Hematopoietic multipotent progenitor cell treated with erythropoietin and hydrocortisone succinate and interleukin-3 and kit ligand, for 4 days (in vitro differentiated cells): ENCODE results near the gene LITAFD.
"Not testable (repeated sequence)": the region's sequence is repeated elsewhere in the genome, so short reads cannot be mapped to it uniquely, and the experiment has no call there.

ENCODE experiments used
- DNase-seq: peaks from one replicate; pipeline ENCODE4 v3.0.0-alpha.2; 2015

LITAFD gene

GRCh38 chr16:8882041-8882617 lies at the start of gene LITAFD:
LITAFD (plus strand) TSS chr16:8882351; CDS start chr16:8884356, 2,005 bp downstream.
- no peak for DNase-seq

DNA sequence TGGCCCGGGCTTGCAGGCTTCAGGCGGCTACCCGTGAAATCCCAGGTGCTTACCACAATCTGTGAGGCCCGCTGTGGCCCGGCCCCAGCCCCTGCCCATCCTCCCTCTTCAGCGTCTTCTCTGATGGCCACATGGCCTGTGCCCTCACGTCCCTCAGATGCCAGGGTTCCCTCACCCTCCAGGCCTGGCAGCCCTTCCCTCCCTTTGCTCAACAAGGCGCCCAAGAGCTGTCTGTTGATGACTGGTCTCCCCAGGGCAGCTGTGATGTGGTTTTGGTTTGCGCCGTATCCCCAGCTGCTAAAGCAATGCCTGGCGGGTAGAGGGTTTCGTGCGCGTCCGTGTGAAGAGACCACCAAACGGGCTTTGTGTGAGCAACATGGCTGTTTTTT lies 49.4 kb upstream of the LITAFD start:
- no peak for DNase-seq

- DNase-seq: not testable (repeated sequence)
These were observed 45.4 kb upstream of the LITAFD start for GRCh38 chr16:8836797-8837196.

DNA sequence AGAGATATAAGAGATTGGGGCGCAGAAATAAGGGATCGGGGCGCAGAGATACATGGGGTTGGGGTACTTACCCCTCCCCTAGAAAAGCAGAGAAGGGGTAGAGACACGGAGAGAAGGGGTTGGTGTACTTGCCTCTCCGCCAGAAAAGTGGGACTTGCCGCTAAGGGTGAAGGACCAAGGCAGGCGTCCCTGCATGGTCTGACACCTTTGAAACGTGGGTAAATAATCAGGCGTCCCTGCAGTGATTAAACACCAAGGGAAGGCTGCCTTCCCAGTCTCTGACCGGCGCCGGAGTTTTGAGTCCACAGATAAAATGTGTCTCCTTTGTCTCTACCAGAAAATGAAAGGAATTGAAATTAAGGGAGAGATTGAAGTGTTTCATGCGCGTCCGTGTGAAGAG lies 44.6 kb upstream of the LITAFD start:
- DNase-seq: not testable (repeated sequence)

DNA sequence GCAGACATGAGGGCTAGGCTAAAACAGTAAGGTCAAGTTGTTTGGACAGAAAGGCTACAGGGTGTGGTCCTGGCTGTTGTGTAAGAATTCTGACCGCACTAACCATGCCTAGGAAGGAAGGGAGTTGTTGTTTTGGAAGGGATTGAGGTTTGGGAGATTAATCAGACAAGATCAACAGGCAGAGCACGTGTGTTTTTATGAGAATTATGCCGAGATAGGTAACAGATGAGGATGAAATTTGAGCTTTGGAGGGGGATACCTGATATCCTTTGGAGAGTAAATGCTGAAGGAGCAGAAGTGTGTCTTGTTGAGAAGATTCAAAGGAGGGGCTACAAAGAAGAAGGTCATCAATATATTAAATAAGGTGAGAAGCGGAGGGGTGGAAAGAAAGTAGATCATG lies 40.1 kb upstream of the LITAFD start:
- DNase-seq: not testable (repeated sequence)

GRCh38 chr16:8843296-8843695 lies 38.9 kb upstream of the LITAFD start:
- not testable (repeated sequence) for DNase-seq

- no peak for DNase-seq
These were observed 36.4 kb upstream of the LITAFD start for GRCh38 chr16:8845699-8846298.

GRCh38 chr16:8846401-8846932 lies 35.7 kb upstream of the LITAFD start:
- DNase-seq: no peak

DNA sequence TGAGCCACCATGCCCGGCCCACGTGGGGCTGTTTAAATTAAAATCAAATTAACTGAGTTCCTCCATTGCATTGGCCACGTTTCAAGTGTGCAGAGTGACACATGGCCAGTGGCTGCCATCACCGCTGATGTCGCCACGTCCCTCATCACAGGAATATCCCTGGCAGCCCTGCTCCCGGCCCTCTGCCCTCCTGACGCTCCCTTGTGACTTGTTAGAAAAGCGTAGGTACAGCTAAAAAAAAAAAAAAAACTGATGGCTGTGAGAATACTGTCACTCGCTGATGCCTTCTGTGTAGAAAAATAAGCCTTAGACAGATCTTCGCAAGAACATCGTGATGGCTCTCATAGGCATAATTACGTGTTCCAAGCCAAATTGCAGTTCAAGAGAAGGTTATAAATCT lies 35.0 kb upstream of the LITAFD start:
- no peak for DNase-seq

GRCh38 chr16:8847623-8848022 lies 34.5 kb upstream of the LITAFD start:
- DNase-seq: no peak

GRCh38 chr16:8848231-8848938 lies 33.8 kb upstream of the LITAFD start:
- DNase-seq: no peak

GRCh38 chr16:8848939-8849391 lies 33.2 kb upstream of the LITAFD start:
- DNase-seq: no peak

DNA sequence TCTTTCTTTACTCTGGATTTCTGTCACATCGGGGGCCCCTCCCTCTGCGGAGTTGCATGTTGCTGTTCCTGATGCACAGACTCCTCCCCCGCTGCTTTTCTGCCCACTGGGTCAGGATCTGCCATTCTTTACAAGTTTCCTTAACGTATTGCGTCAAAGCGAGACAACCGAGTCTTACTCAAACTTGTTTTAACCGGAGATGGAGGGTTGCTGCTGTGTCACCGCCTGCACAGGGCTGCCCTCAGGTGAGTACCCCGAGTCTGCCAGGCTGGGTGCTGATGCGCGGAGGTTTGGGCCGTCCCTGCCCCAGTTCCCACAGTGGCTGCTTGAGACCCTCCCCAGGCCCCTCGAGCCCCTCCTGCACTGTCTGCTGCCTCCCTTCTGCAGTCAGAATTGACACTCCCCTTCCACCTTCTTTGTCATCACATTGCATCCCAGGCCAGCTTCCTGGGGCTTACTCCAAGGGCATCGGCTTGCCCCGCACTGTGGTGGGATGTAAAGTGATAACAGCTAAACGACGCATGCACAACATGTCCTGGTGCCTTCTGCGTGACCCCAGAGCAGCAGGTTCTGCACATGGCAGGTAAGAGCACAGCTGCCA lies 32.6 kb upstream of the LITAFD start:
- DNase-seq: no peak

GRCh38 chr16:8850279-8850885 lies 31.8 kb upstream of the LITAFD start:
- peak; percentile 74 for DNase-seq

DNA sequence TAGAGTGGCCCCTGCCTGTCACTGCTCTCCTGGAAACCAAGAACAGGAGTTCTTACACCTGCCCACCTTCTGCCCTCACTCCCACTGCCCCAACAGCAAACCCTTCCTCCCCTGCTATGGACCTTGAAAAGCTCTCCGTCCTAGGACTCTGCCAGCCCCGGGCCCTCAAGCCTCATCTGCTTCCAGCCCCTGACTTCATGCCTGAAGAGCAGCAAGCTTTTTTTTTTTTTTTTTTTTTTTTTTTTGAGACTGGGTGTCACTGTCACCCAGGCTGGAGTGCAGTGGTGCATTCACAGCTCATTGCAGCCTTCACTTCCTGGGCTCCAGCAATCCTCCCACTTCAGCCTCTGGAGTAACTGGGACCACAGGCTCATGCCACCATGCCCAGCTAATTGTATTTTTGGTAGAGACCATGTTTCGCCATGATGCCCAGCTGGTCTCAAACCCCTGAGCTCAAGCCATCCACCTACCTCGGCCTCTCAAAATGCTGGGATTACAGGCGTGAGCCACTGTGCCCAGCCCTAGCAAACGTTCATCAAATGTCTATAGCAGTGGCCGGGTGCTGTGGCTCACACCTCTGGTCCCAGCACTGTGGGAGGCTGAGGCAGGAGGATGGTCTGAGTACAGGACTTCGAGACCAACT lies 30.3 kb upstream of the LITAFD start:
- DNase-seq: peak; percentile 1

DNA sequence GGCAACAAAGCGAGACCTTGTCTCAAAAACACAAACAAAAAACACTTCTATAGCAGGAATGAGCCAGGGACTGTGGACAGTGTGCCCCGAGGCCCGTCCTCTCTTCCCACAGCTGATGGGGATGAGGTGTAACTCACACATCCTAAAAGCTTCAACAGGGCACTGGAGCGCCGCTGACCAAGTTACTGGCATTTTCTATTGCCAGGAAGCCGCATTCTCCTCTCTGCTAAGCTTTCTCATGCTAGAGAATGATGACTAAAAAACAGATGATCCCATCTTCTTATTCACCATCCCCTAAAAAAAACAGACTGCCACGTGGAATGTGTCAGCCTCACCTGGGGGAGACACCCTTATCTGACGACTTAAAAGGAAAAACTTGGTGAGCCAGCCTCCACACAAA lies 29.6 kb upstream of the LITAFD start:
- DNase-seq: peak; percentile 1

GRCh38 chr16:8853150-8853549 lies 29.0 kb upstream of the LITAFD start:
- DNase-seq: no peak

- DNase-seq: no peak
These were observed 28.5 kb upstream of the LITAFD start for GRCh38 chr16:8853611-8854010.

DNA sequence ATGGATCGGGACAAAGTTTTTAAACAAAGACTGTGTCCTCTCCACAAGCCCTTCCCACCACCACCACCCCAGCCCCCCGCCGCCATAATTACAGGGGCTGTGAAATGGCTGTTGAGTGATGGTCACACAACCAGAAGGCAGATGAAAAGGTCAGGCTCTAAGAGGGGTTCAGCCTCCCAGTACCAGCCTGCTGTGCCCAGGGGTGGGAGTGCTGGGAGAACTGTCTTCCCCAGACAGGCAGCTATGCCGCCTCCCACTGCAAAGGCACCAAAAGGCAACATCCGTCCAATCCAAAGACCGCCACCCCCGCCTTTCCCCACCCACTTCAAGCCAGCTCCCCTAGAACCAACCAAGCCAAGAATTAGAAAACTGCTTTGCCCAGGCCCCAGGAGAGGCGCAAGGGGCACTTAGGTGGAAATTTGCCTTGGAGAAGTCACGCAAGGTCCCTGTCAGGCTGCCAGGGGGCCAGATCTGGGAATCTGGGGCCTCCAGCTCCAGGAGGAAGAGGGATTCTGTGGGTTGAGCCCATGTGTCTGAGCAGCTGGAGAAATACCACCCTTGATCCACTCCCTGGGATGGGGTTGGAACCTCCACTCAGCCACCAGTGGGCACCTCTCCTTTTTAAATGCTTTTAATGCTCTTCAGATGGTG lies 27.7 kb upstream of the LITAFD start:
- peak; percentile 0 for DNase-seq

- DNase-seq: peak; percentile 49
These were observed 26.9 kb upstream of the LITAFD start for GRCh38 chr16:8855051-8855786.

GRCh38 chr16:8855972-8856371 lies 26.2 kb upstream of the LITAFD start:
- DNase-seq: peak; percentile 0
